ENCODE data around the gene CMC1.

DNA sequence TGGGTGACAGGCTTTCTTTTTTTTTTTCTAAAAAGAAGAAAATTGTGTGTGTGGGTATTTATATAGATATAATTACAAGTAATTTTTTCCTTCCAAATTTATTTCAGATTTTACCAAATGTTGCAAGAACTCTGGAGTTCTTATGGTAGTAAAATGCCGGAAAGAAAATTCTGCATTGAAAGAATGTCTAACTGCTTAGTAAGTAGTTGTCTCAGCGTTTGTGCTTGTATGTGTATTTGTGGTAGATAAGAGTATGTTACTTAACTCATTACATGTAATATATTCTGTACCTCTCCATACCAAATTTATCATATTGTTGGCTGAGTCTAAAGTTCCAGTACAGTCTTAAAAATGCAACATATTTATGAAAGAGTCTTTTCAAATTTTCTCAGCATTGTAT is 74.8 kb downstream of the CMC1 start:
- TF ChIP-seq EZH2phosphoT487 (IDR thresholded peaks at IDR 0.05; ENCODE audit: insufficient read depth, low read depth): no peak
- TF ChIP-seq EZH2 (IDR thresholded peaks at IDR 0.05; ENCODE audit: insufficient read depth, poor library complexity, severe bottlenecking): no peak
